Panc1 (cell line): ENCODE results near the gene DHODH. TPM values are rescaled to one million over a fixed set of nuclear protein-coding genes. Genes with fewer than 3 reads are reported as not detected.

ENCODE experiments used
- ATAC-seq: fragments of 200-7000 bp; cut with Tn5 transposase; 2 replicates; pipeline ENCODE4 v1.9.1; 2020; ENCODE audit warnings: mild to moderate bottlenecking, moderate library complexity
- Bru-seq: library from RNA; stranded (reverse); fragments of 400-500 nt; gene quantifications from one replicate; lab custom pipeline; 2021; lab: Mats Ljungman, UMichigan
- BruChase-seq, 2 experiments: library from RNA; stranded (reverse); fragments of 400-500 nt; gene quantifications; one replicate each; lab custom pipeline; 2021; lab: Mats Ljungman, UMichigan
- BruUV-seq: library from RNA; stranded (reverse); fragments of 400-500 nt; replicated peaks from 2 replicates; lab custom pipeline; 2021; lab: Mats Ljungman, UMichigan
- CTCF ChIA-PET: fragments of 300-600 bp; sonication (Branson Sonifier 250); formaldehyde crosslinking; loops from one replicate; lab custom pipeline; 2022; ENCODE audit warnings: antibody characterized with exemption; lab: Charles Lee
- POLR2A ChIA-PET: fragments of 300-600 bp; sonication (Branson Sonifier 250); formaldehyde crosslinking; loops from one replicate; lab custom pipeline; 2022; ENCODE audit warnings: antibody characterized with exemption; lab: Charles Lee
- DNase-seq: peaks from one replicate; pipeline ENCODE4 v3.0.0-alpha.2; 2010; ENCODE audit warnings: low read depth, low spot score
- H3K27ac ChIP-seq: 2 replicates; pipeline ENCODE4 v1.5.1; 2011; ENCODE audit warnings: mild to moderate bottlenecking, low read length, inconsistent platforms
- H3K27me3 ChIP-seq: fragments of 200-500 bp; sonication (Bioruptor generic); 2 replicates; pipeline ENCODE4 v1.6.0; 2014; ENCODE audit warnings: low read length, inconsistent platforms; ENCODE audit not compliant: control insufficient read depth, insufficient read depth
- H3K36me3 ChIP-seq: fragments of 200-500 bp; sonication (Bioruptor generic); 2 replicates; pipeline ENCODE4 v1.5.1; 2014; ENCODE audit warnings: inconsistent platforms, mild to moderate bottlenecking, low read length, moderate library complexity; ENCODE audit not compliant: control insufficient read depth, insufficient read depth
- H3K4me1 ChIP-seq: 2 replicates; pipeline ENCODE4 v1.5.1; 2011; ENCODE audit warnings: inconsistent platforms, mild to moderate bottlenecking, low read length, moderate library complexity; ENCODE audit not compliant: control insufficient read depth, insufficient read depth
- H3K4me3 ChIP-seq, 2 experiments: 2 replicates each; pipeline ENCODE4 v1.5.1; 2011 to 2012; ENCODE audit warnings: low read depth in 2 of 2, low read length in 2 of 2, mild to moderate bottlenecking in 2 of 2, inconsistent platforms in 1 of 2, moderate library complexity in 1 of 2
- H3K9me3 ChIP-seq: fragments of 200-500 bp; sonication (Bioruptor generic); 2 replicates; pipeline ENCODE4 v1.5.1; 2014; ENCODE audit warnings: low read depth, mild to moderate bottlenecking, inconsistent platforms, low read length, moderate library complexity; ENCODE audit not compliant: control insufficient read depth, insufficient read depth
- POLR2AphosphoS5 ChIP-seq: IDR thresholded peaks from 2 replicates; pipeline ENCODE4 v1.6.1; 2012; ENCODE audit warnings: mild to moderate bottlenecking, low read depth, low read length, moderate library complexity
- SIN3A ChIP-seq: IDR thresholded peaks from 2 replicates; pipeline ENCODE4 v1.6.1; 2012; ENCODE audit warnings: low read depth, mild to moderate bottlenecking, low read length, moderate library complexity, borderline replicate concordance; ENCODE audit not compliant: insufficient read depth
- in situ Hi-C: cut with HindIII; loops from 2 replicates; pipeline ENCODE4 v1.10.0; 2016; ENCODE audit warnings: low sequenced_read_pairs, low pct_unique_long_range_greater_than_20kb
- intact Hi-C: fragments of 100-400 bp; cut with micrococcal nuclease; formaldehyde crosslinking; loops from one replicate; pipeline ENCODE4 v1.10.0; 2022; ENCODE audit not compliant: unreplicated experiment
- long read RNA-seq: library from polyadenylated mRNA; unstranded; transcript quantifications from one replicate; pipeline ENCODE4 v2.0.0, GENCODE V29; 2021; ENCODE audit not compliant: unreplicated experiment
- polyA plus RNA-seq: library from polyadenylated mRNA; unstranded; fragments of >200 nt; gene quantifications from one replicate; pipeline ENCODE4 v1.2.1, GENCODE V29; 2012; ENCODE audit warnings: missing spikeins; ENCODE audit not compliant: insufficient read length
- total RNA-seq: library from RNA; stranded (reverse); gene quantifications from one replicate; pipeline ENCODE4 v1.2.1, GENCODE V29; 2021; ENCODE audit not compliant: unreplicated experiment
- TF ChIP-seq, protein P1 (sequence below): fragments of 450-650 bp; IDR thresholded peaks from 2 replicates; pipeline ENCODE4 v1.5.1; 2017; ENCODE audit warnings: mild to moderate bottlenecking

The DHODH gene
- total RNA-seq (8.9 TPM), Bru-seq, nascent RNA (percentile 52 among the genes with signal in this experiment), BruChase-seq, experiment 1, labeled RNA remaining after a 2-hour chase (percentile 55 among the genes with signal in this experiment), BruChase-seq, experiment 2, labeled RNA remaining after a 6-hour chase (percentile 58 among the genes with signal in this experiment)
- polyA plus RNA-seq = 6.1 TPM
- long read RNA-seq, transcript DHODH-201 (9 exons, 2,426 nt) = major isoform, 12 of 32 reads
- long read RNA-seq, partial matches to known transcripts = 6 of 32 reads
- long read RNA-seq, other reads (novel, unspliced or antisense) = 14 of 32 reads

DNA sequence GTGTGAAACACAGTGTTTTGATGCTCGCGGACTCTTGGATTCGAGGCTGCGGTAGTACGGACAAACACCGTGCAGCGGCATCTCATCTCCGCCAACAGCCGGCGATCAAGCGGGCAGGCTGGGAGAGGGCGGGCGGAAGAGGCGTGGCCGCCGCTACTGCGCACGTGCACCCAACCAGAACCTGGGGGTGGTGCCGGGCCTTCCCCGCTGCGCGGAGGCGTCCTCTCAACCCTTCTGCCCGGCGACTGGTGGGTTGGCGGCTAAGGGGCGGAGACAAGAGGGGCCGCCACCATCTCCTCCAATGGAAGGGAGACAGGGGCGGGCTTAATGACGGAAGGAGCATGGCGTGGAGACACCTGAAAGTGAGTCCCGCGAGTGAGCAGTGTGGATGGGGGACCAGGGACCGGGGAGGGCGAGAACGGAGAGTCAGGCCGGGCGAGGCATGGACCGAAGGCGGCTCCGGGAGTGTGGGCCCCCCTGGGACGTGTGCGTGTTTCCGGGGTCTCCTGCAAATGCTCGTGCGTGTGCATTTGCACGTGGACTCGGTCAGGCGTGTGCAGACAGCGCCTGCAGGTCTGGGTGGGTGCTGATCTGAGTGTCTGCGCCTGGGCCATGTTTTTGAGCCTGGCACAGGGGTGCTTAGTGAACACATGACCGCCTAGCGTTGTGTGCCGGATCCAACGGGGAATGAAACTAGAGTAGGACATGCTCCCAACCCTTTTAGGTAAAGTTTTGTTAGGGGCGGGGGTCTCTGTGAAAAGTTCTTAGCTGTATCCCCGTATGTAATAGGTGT is at the start of gene DHODH:
TSS of gene DHODH (plus strand) at position 321 of the 793 bp plus-strand sequence. CDS start at position 342, 21 bp downstream.
- TF ChIP-seq, protein P1, sequence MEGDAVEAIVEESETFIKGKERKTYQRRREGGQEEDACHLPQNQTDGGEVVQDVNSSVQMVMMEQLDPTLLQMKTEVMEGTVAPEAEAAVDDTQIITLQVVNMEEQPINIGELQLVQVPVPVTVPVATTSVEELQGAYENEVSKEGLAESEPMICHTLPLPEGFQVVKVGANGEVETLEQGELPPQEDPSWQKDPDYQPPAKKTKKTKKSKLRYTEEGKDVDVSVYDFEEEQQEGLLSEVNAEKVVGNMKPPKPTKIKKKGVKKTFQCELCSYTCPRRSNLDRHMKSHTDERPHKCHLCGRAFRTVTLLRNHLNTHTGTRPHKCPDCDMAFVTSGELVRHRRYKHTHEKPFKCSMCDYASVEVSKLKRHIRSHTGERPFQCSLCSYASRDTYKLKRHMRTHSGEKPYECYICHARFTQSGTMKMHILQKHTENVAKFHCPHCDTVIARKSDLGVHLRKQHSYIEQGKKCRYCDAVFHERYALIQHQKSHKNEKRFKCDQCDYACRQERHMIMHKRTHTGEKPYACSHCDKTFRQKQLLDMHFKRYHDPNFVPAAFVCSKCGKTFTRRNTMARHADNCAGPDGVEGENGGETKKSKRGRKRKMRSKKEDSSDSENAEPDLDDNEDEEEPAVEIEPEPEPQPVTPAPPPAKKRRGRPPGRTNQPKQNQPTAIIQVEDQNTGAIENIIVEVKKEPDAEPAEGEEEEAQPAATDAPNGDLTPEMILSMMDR = no peak
- peak; percentile 82 for TF ChIP-seq SIN3A
- peak; percentile 59 for TF ChIP-seq POLR2AphosphoS5
- in situ Hi-C loops = no loop called here
- BruUV-seq = no TSS peak
- intact Hi-C loops = no loop called here
- Histone ChIP-seq H3K36me3 (no peaks in the 10 kb centered on the region), H3K27me3 (no peaks in the 10 kb centered on the region), H3K4me1 (no peaks in the 10 kb centered on the region), H3K9me3 (no peaks in the 10 kb centered on the region), H3K27ac (peak within 1 kb of the TSS; percentile 83), H3K4me3 (peak within 1 kb of the TSS; percentile 92 to 94)
- ATAC-seq (peak; percentile 100), DNase-seq (peak; percentile 83)
- ChIA-PET POLR2A (no interaction called here), CTCF (no interaction called here)

DNA sequence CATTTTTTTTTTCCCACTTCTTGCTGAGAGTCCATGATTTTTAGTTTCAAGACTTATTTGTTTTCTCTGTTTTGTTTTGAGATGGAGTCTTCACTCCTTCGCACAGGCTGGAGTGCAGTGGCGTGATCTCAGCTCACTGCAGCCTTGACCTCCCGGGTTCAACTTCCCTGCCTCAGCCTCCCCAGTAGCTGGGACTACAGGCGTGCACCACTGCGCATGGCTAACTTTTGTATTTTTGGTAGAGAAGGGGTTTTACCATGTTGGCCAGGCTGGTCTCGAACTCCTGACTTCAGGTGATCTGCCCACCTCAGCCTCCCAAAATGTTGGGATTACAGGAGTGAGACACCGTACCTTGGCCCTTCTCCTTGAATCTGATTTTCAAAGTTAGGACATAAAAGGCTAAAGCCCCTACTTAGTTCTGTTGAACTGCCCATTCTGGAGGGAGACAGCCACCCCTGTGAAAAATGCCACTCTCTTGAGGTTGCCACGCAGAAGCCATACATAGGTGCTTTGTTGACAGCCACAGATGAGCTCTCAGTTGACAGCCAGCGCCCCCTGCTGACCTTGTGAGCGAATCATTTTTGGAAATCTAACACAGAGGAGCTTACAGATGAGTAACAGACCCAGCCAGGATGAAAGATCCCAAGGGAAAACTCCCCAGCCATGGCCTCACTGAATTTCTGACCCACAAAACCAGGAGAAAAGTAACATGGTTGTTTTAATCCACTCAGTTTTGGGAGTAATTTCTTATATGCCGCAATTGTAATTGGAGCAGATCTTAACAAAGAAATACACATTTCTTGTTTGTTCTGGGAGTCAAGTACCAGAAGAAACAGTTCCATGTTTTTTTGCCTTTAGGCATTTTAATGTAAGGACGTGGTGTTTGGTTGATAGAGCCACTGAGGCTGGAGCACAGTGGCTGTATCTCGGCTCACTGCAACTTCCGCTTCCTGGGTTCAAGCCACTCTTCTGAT is 47.2 kb upstream of the DHODH start:
- Histone ChIP-seq H3K4me1 (no peaks in the 10 kb centered on the region), H3K4me3 (no peak overlapping the region), H3K27me3 (no peaks in the 10 kb centered on the region), H3K27ac (no peak overlapping the region), H3K36me3 (no peaks in the 10 kb centered on the region), H3K9me3 (no peaks in the 10 kb centered on the region)
- intact Hi-C loops = no loop called here
- ATAC-seq (peak; percentile 99), DNase-seq (peak; percentile 63)
- ChIA-PET CTCF (interaction anchor here (0.5 to 1.0 kb wide), 5 partner anchors 10 to 1190 kb away, joined by 3 to 9 read pairs (median 3); partner anchors contain the start of gene ZNF821), POLR2A (interaction anchor here (0.5 kb wide), 1 partner anchor 63 kb away, joined by 12 read pairs; no protein-coding TSS in a partner anchor)
- in situ Hi-C loops = no loop called here
- no TSS peak for BruUV-seq
- TF ChIP-seq SIN3A = no peak
- TF ChIP-seq, protein P1 = peak; percentile 87
